ENCODE data around the gene FCN3. TPM values are rescaled to one million over a fixed set of nuclear protein-coding genes. Genes with fewer than 3 reads are reported as not detected.

Gene FCN3
- total and polyA plus RNA-seq, 10 of the 15 experiments (the other 5 are each of a cell fraction or from before 2014, with no cell fraction given): 0.28 TPM; not detected in 9

GRCh38 chr1:27388337-27389005 is 13.8 kb upstream of the FCN3 start:
- Histone ChIP-seq H3K4me1 (ENCODE audit: control insufficient read depth, insufficient read depth, low read length) (peaks cover 8% of the 10 kb centered on the region), H3K9me3 (replicated peaks; ENCODE audit: control insufficient read depth, insufficient read depth, low read length) (no peaks in the 10 kb centered on the region), H3K79me2 (ENCODE audit: control insufficient read depth, insufficient read depth, low read length) (no peaks in the 10 kb centered on the region), H3K27me3 (replicated peaks in 1 of 2; ENCODE audit: control insufficient read depth in 2 of 2, insufficient read depth in 2 of 2, low read length in 1 of 2) (no peaks in the 10 kb centered on the region), H3K36me3 (ENCODE audit: control insufficient read depth in 2 of 2, insufficient read depth in 2 of 2, low read length in 1 of 2) (no peaks in the 10 kb centered on the region), H3K27ac (ENCODE audit: control insufficient read depth, insufficient read depth) (no peak overlapping the region), H2AFZ (ENCODE audit: control insufficient read depth, low read depth, low read length) (no peak overlapping the region), H3K9ac (ENCODE audit: control insufficient read depth, insufficient read depth, low read length) (no peak overlapping the region), H3K4me3 (no peak overlapping the region), H3K4me2 (ENCODE audit: control insufficient read depth, insufficient read depth) (no peak overlapping the region), H4K20me1 (ENCODE audit: control insufficient read depth, insufficient read depth) (no peaks in the 10 kb centered on the region)
- WGBS (ENCODE audit: insufficient coverage, insufficient replicate concordance, low lambda C conversion rate, missing lambda C conversion rate): 40% methylated on average over 5 of the region's 5 CpGs
- DNase-seq (ENCODE audit: low read depth, low spot score) (no peak), FAIRE-seq (peak; percentile 84), ATAC-seq (peak; percentile 49)
- in situ Hi-C loops (cut with MboI): no loop called here
- CTCF ChIA-PET: interaction anchor here (0.6 to 9.0 kb wide), 23 partner anchors 9 to 342 kb away, joined by 3 to 242 read pairs (median 5); partner anchors contain the start of gene MAP3K6
- POLR2A ChIA-PET: interaction anchor here (0.6 kb wide), 1 partner anchor 234 kb away, joined by 3 read pairs; the partner anchor contains the start of gene SLC9A1
- no TSS peak for BruUV-seq (replicated peaks)
- SMC1A ChIA-PET (ENCODE audit: uncharacterized antibody, unreplicated experiment): interaction anchor here (0.7 to 4.4 kb wide), 17 partner anchors 8 to 275 kb away, joined by 3 to 37 read pairs (median 4); partner anchors contain the start of gene MAP3K6
- intact Hi-C loops (cut with micrococcal nuclease; ENCODE audit: unreplicated experiment): loop anchor here (1.0 to 2.0 kb wide), 3 partner anchors 31 to 344 kb away; no protein-coding TSS in a partner anchor
- RAD21 ChIA-PET (ENCODE audit: unreplicated experiment): interaction anchor here (0.8 to 3.5 kb wide), 9 partner anchors 23 to 92 kb away, joined by 3 to 34 read pairs (median 8); partner anchors contain the start of gene MAP3K6
- TF ChIP-seq RAD21 (IDR thresholded peaks at IDR 0.05; ENCODE audit: insufficient read depth, low read depth, low read length) (peak; percentile 91), HDGF (IDR thresholded peaks at IDR 0.05) (peak; percentile 38; the same call in 1 of the 2 replicates), FOXM1 (IDR thresholded peaks at IDR 0.05; ENCODE audit: low read depth, low read length) (no peak), DPF2 (IDR thresholded peaks at IDR 0.05) (no peak), RELB (IDR thresholded peaks at IDR 0.05; ENCODE audit: low read depth) (0 out of 2 replicates have a peak, but pooled peaks have one; percentile 19), NRF1 (conservative IDR thresholded peaks at IDR 0.05; ENCODE audit: low read depth, low read length) (no peak), HDAC2 (IDR thresholded peaks at IDR 0.05) (no peak), NR2C2 (IDR thresholded peaks at IDR 0.05; ENCODE audit: borderline replicate concordance, control insufficient read depth, insufficient read length, low read depth) (no peak), KLF5 (IDR thresholded peaks at IDR 0.05; ENCODE audit: partially characterized antibody) (no peak), CTCF (IDR thresholded peaks at IDR 0.05 in 2 of 3, conservative IDR thresholded peaks at IDR 0.05 in 1 of 3; ENCODE audit: control insufficient read depth in 2 of 3, extremely low read depth in 1 of 3, insufficient read depth in 1 of 3, low read depth in 3 of 3, low read length in 3 of 3) (peak; percentile 97 to 98 (median 97)), USF1 (IDR thresholded peaks at IDR 0.05; ENCODE audit: borderline replicate concordance, extremely low read length, insufficient read depth, low read depth, low read length) (no peak), ATF3 (IDR thresholded peaks at IDR 0.05; ENCODE audit: borderline replicate concordance, extremely low read depth, low read depth, low read length) (no peak), ZNF687 (IDR thresholded peaks at IDR 0.05) (no peak)

Data from GM12878 (cell line).